Measurements from ENCODE around the gene GPR107.

The GPR107 gene

GRCh38 chr9:130053504-130054324 is at the start of gene GPR107:
Gene GPR107 (plus strand): TSS chr9:130053906. CDS start chr9:130053933, 27 bp downstream.
- TF ChIP-seq GATA2 (IDR thresholded peaks at IDR 0.05; ENCODE audit: low read depth, low read length), result no peak

- no peak for TF ChIP-seq GATA2 (IDR thresholded peaks at IDR 0.05; ENCODE audit: low read depth, low read length)
- no peak for TF ChIP-seq GATA3 (IDR thresholded peaks at IDR 0.05; ENCODE audit: low read depth, low read length)
Measured at GRCh38 chr9:130003943-130004552, 49.7 kb upstream of the GPR107 start.

GRCh38 chr9:130008538-130008937 is 45.2 kb upstream of the GPR107 start:
- TF ChIP-seq GATA2 (IDR thresholded peaks at IDR 0.05; ENCODE audit: low read depth, low read length) (no peak), GATA3 (IDR thresholded peaks at IDR 0.05; ENCODE audit: low read depth, low read length) (no peak)

DNA sequence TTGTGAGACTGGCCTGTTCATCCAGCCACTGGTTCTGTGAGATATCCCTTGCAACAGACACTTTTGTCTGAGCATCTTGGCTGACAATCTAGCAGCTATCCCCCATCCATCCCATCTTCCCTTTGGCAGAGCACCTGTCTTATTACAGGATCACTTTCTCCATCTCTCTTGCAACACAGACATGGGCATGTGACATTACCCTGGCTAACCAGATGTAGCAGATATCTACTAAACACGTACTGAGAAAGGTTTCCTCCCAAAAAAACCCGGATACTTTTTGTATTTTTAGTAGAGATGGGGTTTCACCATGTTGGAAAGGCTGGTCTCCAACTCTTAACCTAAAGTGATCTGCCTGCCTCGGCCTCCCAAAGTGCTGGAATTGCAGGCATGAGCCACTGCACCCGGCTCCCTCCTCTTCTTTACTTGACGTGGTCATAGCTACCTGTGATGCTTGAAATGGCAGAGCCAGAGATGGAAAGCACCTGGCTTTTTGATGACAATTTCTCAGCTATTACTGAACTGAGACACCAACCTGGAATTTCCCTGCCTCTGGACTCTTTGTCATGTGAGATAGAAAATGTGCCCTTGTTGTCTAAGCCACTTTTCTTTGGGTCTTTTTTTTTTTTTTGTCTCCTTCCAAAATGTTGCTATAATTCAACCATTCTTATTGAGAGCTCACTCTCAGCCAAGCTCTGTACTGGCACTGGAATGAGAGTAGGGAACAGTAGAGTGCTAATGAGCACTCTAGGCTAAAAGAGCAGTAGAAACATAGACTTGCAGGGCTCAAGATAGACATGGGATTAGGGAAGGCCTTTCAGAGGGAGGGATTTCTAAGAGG is 43.3 kb upstream of the GPR107 start:
- TF ChIP-seq GATA3 (IDR thresholded peaks at IDR 0.05; ENCODE audit: low read depth, low read length) (no peak), GATA2 (IDR thresholded peaks at IDR 0.05; ENCODE audit: low read depth, low read length) (no peak)

- no peak for TF ChIP-seq GATA2 (IDR thresholded peaks at IDR 0.05; ENCODE audit: low read depth, low read length)
- TF ChIP-seq GATA3 (IDR thresholded peaks at IDR 0.05; ENCODE audit: low read depth, low read length), result no peak
Measured at GRCh38 chr9:130013326-130013725, 40.4 kb upstream of the GPR107 start.

- TF ChIP-seq GATA3 (IDR thresholded peaks at IDR 0.05; ENCODE audit: low read depth, low read length) (no peak), GATA2 (IDR thresholded peaks at IDR 0.05; ENCODE audit: low read depth, low read length) (no peak)
Measured at GRCh38 chr9:130015353-130016019, 38.2 kb upstream of the GPR107 start.

- TF ChIP-seq GATA3 (IDR thresholded peaks at IDR 0.05; ENCODE audit: low read depth, low read length) (no peak), GATA2 (IDR thresholded peaks at IDR 0.05; ENCODE audit: low read depth, low read length) (no peak)
Measured at GRCh38 chr9:130017076-130017475, 36.6 kb upstream of the GPR107 start.

DNA sequence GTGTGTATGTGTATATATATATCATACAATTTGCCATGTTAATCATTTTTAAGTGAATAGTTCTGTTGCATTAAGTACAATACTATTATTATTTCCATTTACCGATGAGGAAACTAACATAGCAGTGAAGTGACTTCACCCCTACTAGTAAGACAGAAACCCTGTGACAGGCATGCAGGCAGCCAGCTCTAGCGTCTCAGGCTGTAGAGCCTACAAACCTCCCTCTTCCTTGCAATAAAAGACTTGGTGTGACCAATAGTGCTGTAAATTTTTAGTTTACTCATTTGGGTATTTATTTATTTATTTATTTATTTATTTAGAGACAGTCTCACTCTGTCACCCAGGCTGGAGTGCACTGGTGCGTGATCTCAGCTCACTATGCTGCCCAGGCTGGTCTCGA is 35.4 kb upstream of the GPR107 start:
- no peak for TF ChIP-seq GATA2 (IDR thresholded peaks at IDR 0.05; ENCODE audit: low read depth, low read length)
- no peak for TF ChIP-seq GATA3 (IDR thresholded peaks at IDR 0.05; ENCODE audit: low read depth, low read length)

DNA sequence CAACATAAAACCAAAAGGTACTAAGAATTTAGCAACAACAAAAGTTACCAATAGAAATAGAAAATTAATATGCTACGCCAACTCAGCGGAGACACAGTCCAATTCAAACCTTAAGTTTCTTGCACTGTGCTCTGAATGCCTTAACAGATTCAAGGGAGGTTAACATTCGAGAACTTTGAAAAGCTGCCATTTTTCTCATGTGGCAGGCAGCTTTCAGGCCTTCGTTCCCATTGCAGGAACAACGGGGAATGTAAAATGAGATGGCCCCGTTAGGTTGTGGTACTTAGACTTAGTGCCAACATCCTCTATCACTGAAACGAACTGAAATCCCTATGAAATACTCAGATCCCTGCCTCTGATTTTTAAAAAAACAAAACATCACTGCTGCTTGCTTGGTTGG is 33.1 kb upstream of the GPR107 start:
- TF ChIP-seq GATA2 (IDR thresholded peaks at IDR 0.05; ENCODE audit: low read depth, low read length) (no peak), GATA3 (IDR thresholded peaks at IDR 0.05; ENCODE audit: low read depth, low read length) (no peak)

DNA sequence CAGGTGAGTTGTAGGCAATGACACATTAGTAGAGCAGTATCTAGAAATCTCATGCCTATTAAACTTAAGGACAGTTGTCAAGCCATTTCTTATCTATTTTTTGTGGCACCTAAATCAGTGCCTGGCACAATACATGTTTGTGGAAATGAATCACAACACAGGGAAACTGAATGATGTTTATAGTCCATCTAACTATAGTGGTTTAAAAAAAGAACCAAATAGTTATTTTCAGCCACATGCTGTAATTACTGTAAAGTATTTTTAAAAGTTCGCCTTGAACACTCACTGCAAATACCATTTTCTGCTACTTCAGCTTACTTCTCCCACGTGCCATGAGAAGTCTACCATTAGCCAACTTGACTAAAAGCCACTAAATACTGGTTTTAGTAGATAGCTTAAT is 32.6 kb upstream of the GPR107 start:
- no peak for TF ChIP-seq GATA2 (IDR thresholded peaks at IDR 0.05; ENCODE audit: low read depth, low read length)
- no peak for TF ChIP-seq GATA3 (IDR thresholded peaks at IDR 0.05; ENCODE audit: low read depth, low read length)

DNA sequence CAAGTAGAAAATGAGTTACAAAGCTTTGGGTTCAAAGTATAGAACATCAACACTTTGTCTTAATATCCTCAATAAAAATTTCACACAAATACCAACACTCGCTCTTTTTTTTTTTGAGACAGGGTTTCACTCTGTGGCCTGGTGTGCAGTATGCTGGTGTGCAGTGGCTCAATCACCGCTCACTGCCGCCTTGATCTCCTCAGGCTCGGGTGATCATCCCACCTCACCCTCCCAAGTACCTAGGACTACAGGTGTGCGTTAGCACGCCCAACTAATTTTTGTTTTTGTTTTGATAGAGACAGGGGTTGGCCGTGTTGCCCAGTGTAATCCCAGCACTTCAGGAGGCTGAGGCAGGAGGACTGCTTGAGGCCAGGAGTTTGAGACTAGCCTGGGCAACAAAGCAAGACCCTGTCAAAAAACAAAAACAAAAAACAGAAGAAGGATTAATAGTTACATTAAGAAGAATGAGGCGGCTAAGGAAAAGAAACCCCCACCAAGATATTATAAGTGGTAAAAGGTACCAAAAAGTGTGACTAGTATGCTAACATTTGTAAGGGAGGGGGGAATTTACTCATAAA is 31.1 kb upstream of the GPR107 start:
- TF ChIP-seq GATA2 (IDR thresholded peaks at IDR 0.05; ENCODE audit: low read depth, low read length) (no peak), GATA3 (IDR thresholded peaks at IDR 0.05; ENCODE audit: low read depth, low read length) (no peak)

DNA sequence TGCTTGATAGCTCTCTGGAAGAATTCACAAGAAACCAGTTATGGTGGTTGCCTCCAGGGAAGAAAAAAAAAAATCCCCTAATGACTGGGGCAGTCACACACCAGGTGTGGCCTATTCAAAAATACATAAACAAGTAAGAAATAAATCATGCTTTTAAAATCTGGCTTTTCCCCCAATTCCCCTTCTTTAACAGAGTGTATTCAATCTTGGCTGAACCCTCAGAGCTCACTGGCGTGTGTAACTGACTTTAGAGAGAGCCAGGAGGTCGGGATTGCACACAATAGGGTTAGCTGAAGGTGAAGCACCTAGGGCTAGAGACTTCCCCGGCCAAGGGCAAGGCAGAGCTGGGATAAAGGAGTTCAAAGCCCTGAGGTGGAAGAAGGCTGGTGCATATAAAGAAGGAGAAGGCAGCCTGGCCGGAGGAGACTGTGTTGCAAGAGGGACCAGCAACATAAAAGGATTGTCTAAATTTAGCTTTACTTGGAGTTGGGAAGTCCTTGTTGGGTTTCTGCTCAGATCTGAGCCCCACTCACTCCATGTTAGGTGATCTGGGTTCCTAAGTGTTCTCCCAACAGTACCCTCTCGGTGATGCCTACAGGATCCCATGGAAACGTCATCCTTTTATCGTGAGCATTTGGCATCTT is 30.4 kb upstream of the GPR107 start:
- TF ChIP-seq GATA2 (IDR thresholded peaks at IDR 0.05; ENCODE audit: low read depth, low read length), result no peak
- no peak for TF ChIP-seq GATA3 (IDR thresholded peaks at IDR 0.05; ENCODE audit: low read depth, low read length)

DNA sequence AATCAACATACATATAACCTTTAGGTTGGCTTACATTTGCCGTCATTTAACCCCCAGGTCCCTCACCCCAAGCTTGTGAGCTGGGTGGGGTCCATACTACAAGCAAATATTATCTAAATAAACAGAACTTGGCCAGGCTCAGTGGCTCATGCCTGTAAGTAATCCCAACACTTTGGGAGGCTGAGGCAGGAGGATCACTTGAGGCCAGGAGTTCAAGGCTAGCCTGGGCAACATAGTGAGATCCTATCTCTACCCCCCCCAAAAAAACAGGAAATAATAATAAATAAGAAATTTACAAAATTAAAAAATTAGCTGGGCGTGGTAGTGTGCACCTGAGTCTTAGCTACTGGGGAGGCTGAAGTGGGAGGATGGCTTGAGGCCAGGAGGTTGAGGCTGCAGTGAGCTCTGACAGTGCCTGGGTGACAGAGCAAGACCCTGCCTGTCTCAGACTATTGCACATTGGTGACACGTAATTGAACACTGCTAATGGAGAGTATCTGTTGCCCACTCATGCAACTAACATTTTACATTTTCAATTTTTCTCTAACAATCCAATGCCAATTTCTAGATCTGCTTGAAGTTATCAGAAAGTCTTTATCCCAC is 29.6 kb upstream of the GPR107 start:
- no peak for TF ChIP-seq GATA2 (IDR thresholded peaks at IDR 0.05; ENCODE audit: low read depth, low read length)
- TF ChIP-seq GATA3 (IDR thresholded peaks at IDR 0.05; ENCODE audit: low read depth, low read length), result no peak
